ENCODE data around the gene ZSWIM6.

The ZSWIM6 gene

DNA sequence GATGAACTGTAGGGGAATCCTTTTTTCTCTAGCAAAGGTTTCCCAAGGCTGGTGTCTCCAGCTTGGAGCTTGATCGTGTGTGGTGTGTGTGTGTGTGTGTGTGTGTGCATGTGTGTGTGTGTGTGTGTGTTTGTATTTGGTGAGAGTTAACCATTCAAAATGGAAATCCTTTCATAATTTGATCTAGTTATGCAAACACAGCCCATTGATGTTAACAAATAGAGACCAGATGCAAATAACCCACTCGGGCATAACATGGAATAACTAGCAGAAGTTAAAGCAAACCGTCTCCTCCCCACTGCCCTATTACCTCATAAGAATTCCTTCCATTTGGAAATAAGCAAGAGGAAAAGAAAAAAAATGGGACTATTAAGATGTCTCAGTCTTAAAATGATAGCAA lies 24.9 kb upstream of the ZSWIM6 start:
- DNase-seq (ENCODE audit: low read depth) = no peak

DNA sequence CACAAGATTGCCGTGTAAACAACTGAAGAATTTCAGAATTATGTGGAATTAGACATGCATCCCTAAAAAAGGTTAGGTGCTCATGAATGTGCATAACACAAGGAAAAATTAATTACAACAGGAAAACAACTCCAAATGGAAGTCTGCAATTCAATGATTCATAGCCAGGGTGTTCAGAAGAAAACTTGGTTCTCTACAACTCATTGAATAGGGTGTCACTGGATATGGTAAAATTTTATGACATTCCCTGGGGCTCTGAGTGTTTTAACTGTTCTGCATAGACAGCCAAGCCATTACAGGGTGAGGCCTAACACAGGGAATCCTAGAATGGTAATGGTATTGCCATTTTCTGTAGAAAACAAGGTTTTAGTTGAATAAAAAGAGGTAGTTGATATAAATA lies 24.4 kb upstream of the ZSWIM6 start:
- no peak for DNase-seq (ENCODE audit: low read depth)

DNA sequence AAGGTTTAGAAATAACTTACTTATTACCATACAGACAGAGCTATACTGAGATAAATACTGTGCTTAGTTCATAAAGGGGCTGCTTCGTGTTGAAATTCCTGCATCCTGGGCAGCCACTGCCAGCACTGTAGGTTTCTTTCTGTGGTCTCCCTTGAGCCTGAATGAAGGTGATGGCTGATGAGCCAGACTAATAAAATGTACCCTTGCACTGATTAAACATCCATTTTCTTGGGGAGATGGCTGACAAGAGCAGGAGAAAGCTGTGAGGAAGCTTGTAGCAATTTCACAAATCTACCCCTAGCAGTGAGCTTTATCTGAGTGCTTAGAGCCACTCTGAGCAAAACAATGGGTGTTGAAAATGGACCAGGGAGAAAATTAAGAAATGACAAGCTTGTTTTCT lies 23.3 kb upstream of the ZSWIM6 start:
- no peak for DNase-seq (ENCODE audit: low read depth)

DNA sequence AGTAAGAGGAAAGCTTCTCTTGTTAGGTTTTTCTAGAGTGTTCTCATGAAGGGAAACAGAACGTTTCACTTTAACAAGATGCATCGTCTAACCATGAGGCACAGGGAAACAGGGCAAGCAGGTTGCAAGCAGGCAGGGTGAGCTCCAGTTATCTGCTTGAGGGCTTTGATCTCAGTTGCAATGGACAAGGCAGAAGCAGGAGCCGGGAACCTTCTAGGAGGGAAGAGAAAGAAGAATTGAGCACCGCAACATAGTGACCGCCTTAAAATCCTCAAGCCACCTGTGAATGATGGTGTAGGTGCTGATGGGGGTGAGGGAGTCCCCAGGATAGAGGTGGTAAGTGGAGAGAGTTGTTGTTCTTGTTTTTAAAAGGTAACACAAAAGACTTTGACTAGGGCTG lies 22.9 kb upstream of the ZSWIM6 start:
- no peak for DNase-seq (ENCODE audit: low read depth)

DNA sequence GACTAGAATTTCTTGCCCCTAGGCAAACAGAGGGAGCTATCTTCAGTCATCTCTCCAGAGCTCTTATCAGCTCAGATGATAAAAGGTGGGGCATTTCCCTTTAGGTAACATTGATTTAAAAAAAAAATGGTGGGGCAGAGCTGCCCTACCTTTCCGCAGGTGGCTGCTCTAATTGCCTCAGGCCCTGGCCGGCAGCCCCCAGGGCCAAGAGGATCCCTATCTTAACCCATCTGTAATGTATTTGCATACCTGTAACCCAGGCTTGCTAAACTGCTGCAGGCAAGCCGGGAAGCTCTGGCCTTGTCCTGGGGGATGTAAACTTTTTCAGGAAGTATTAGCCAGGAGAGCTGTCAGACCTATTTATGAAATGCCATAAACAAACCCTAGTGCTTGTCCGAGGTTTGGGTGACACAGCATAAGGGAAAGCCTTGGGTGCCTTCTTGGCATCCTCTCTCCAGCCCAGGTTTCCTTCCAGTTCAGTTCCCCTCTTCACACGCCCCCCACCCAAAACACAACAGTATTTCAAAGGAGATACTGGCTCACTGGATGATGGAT lies 20.9 kb upstream of the ZSWIM6 start:
- DNase-seq (ENCODE audit: low read depth) = no peak

DNA sequence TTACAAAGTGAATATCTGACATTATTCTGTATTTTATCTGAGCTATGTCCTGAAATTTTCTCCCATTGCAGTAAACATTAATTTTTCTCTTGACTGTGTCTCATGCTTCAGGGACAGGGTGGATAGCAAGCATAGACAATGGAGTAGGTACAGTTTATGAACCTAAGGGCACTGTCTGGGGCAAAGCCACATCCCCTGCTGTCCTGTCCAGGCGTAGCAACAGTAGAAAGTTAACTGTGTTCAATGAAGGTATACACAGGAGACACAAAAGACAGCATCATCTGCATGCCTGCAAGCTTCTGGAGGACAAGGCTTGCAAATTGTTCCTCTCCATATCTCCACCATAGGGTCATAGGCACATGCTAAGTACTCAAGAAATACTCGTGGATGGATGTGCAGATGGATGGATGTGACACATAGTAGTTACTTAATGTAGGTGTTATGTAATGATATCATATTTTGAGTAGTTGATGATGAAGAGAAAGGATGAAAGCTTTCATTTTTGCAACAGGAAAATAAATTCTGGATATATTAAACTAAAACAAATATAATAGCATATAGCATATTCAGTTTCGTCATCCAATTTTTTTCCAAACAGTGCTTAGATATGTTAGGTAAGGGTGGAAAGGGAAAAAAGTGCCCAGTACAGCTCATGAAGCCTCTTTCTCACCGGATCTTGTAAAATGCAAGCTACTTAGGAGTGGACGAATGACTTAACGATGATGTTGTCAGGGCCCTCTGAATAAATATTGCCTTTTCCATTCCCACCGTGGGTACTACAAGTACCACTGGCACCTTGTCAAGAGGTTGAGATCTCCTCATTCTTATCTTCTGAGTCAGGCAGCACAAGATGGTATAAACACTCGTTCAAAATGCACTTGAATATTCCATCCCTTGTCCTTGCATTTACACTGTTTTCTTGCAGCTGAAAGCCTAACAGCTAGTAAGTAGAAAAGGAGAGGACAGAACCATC lies 19.9 kb upstream of the ZSWIM6 start:
- DNase-seq (ENCODE audit: low read depth) = peak; percentile 91

DNA sequence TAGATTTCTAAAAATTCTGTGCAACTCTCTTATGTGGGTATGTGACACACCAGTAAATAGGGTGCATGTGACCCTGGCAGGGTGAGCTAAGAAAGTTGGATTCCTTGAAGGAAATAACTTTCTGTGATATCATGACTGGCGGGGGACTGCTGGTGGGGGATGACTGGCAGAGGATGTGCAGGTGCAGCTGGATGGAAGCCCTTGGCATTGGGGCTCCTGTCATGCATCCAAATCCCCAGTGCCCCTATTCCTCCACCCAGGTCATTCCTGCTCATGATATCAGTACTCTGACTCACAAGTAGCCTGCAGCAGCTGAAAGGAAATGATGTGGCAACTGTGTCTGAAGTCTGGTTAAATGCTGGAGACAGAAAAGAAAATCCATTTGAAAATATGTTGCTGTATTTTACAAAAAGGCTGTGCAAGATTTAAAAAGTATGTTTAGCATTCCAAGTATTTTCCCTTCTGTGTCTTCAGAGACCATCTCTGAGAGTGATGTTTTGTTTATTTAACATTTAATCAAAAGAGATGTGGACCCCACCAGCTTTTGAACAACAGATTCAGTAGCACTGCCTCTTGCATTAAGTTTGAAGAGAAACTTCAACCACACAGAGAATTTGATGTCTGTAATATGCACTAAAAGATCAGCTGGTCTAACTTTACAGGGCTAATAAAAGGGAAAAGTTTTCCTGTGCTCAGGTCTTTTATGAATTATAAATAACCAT lies 17.9 kb upstream of the ZSWIM6 start:
- peak; percentile 96 for DNase-seq (ENCODE audit: low read depth)

DNA sequence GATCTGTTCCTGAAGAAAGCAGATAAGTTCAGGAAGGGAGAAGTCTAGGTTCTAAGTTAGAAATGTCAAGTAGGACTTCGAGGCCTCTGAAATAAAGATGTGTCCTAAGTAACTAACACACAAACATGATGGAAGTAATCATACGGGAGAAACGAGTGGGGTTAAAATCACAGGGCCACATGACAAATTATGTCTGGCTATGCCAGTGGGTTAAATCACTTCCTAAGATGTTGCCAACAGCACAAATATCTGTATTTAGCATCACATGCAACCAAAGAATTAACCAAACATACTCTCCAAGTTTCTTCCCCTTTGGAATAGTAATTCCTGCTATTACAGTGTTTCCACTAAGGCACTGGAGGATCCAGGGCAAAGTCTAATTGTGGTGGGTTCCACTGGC lies 13.7 kb upstream of the ZSWIM6 start:
- no peak for DNase-seq (ENCODE audit: low read depth)

DNA sequence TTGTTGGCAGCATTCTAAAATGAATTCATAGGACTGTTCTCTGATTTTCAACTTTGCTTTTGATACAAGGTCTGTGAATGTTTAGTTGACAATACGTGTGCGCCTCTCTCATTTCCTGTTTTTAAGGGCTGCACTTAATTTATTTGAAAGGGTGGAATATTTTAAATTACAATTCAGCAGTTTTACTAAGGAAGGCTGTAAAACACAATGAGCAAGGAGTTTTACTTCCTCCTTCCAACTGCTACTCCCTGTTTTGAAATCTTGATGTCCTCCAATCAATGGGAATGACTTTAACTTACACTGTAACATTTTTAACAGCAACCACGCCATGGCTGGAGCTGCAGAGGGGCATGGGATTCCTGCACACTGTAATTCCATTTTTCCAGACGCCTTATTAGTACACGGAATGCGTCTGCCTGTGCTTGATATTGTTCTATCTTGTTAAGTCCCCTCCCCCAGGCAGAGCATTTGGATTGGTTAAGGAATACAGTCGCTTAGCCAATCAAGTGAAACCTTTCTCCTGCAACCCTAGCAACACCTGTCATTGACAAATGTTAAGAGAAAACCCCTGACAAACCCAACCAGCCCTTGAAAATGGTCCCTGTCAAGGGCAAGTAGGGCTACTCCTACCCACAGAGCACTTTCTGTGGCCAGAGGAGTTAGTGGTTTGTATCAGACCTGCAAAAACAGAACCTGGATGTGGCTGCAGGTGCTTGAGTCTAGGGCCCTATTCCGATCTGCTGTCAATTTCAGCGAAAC lies 12.5 kb upstream of the ZSWIM6 start:
- no peak for DNase-seq (ENCODE audit: low read depth)

DNA sequence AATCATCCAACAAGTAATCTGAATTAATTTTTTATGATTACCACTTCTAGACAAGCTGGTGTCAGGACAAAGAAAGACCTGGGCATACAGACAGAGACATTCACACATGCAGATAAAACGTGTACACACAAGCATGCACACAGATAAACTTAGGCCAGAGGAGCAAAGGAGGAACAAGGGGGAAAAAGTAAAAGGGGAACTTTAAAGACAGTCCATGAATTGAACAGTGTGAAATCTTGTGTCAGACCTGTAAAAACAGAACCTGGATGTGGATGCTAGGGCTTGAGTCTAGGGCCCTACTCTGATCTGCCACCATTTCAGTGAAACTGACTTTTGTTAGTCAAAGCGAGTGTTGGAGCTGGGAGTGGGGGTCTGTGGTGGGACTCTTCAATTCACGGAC lies 11.2 kb upstream of the ZSWIM6 start:
- no peak for DNase-seq (ENCODE audit: low read depth)

DNA sequence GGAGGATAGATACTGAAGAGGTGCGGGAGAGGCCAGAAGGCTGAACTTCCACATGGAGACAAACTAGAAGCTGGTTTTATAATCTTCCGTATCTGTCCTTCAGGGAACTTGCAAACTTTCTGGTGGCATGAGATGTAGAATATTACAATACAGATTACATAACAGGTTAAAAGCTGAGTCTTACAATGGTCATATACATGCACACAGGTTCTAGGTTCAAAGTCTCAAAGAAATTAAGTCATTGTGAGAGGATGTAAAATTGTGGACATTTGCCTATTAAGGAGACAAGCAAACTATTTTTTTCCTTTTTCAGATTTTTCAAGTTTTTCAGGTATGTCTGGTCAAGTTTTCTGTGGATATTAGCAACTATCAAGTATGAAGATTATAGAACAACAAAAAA lies 10.4 kb upstream of the ZSWIM6 start:
- DNase-seq (ENCODE audit: low read depth) = no peak

DNA sequence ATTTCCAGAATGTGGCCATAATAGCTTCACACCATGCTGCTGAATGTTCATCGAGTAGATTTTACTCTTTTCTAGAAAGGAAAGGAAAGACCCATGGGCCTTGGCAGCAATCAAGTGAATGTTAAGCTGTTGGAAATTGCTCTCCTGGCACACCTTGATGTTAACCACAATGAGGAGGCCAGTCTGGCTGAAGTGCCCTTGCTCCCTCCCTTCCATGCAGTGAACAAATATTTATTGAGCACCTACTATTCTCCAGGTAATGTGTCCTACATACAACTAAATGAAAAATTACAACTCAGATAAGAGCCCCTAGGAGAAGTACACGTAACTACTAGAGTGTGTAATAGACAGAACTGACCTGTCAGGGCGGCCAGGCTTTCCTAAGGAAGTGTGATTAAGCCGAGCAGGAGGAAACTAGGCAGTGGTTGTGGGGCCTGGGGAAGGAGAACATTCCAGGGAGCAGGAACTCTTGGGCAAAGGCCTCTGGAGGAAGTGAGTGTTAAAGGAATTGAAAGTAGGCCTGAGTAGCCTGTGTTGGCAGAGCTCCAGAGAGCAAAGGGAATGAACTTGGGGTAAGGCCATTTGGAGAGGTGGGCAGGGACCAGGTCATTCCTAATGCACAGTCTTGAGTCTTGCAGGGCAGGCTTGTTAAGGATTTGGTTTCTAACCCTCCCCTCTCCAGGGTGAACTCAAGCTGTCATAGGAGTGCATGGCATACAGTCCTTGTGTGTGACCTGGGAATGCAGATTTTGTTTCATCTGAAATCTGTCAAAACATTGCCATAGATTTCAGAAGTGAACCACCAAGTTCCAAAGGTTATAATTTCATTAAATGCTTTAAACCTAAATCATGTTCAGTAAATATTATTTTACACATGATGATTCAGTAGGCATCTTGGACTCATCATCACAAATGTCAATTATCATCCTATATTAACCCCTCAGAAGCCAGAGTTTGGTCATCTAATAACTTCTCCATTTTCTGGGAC lies 9.0 kb upstream of the ZSWIM6 start:
- no peak for DNase-seq (ENCODE audit: low read depth)

DNA sequence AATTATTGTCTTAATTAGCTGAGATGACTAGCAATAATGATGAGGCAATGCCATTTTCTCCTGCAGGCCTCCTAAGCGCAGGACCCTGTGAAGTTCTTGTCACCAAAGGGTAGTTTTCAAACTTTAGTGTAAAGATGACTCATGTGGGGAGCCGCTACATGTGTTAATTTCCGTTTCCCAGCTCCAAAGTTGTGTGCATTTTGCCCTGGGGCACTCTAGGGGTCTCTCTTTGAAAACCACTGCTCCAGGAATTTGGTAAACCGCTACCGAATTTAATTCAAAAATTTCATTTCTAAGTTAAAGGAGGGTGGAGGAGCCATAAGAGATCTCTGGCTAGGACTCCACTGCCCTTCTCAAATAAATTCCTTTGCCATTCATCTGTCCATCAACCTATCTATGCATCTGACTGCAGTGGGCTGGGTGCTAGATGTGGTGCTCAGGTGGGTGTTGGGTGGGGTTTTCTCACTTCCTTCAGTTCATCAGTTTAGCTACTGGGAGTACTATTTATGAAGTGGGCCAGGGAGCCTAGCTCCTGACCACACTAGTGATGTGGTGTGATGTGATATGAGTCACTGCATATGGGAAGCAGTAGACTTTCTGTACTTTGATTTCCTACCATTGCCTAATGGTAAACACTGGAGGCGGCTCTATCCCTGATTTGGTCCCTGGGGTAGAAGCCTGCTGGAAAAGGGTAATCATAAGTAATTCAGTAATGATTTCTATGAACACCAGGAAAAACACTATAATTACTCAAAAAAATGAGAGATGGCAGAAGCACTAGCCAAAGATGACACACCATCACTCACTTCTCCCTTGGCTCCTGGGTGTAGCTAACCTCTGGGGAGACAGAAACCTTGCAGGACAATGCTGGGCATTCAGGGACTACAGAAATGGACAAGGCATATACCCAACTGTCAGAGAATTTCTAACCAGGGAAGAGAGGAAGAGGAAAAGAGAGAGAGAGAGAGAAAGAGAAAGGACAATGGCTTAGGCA lies 4.0 kb upstream of the ZSWIM6 start:
- peak; percentile 82 for DNase-seq (ENCODE audit: low read depth)

DNA sequence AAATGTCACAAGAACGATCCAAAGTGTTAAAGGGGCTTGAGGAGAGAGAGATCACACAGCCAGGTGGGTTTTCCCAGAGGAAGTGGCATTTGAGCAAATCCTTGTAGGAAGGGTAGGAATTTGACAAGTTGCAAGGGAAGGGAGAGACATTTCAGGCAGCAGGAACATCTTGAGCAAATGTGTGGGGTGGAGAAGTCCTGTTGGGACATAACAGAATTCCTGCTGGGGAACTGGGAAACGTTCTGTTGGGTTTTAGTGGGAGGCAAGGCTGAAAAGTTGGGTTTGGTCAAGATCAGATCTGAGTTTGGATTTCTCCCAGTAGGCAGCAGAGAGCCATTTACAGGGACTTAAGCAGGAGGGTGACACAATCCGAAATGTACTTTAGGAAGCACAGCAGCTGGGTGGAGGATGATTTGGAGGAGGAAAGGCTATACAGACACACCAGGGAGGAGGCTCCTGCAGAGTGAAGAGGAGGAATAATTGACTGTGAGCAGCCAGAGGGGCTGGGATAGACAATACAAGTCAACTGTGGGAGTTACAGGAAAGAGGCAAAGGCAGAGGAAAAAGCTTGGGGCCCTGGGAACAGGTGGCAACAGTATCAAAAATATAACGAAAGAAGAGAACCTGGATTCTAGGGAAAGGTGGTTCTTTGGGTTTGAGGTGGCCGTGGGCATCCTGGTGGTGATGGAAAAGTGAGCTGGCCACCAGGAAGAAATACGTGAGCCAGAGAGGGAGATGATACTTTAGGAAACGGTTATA lies 3.1 kb upstream of the ZSWIM6 start:
- no peak for DNase-seq (ENCODE audit: low read depth)

DNA sequence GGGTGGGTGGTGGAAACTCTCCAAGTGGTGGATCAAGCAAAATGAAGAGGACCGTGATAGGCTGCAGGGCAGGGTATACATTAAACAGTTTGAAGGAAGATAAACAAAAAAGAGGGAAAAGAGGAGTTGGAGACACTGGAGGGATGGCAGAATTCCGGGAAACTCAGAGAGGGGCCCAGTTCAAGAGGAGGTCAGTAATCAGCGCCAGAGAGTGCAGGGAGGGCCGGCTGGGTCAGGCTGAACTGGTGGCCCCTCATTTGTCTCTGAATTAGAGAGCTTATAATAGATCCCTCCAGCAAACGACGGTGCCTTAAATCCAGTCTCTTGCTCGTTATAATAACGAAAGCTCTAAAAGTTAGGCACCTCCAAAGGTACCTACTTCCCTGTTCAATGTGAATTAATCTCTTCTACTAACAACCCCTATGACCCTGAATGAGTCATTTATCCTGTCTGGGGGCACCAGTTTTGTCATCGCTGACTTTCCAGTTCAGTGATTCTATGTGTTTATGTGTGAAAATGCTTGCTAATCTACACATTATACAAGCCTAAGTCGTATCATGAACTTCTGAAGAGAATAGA lies 2.4 kb upstream of the ZSWIM6 start:
- DNase-seq (ENCODE audit: low read depth) = no peak

DNA sequence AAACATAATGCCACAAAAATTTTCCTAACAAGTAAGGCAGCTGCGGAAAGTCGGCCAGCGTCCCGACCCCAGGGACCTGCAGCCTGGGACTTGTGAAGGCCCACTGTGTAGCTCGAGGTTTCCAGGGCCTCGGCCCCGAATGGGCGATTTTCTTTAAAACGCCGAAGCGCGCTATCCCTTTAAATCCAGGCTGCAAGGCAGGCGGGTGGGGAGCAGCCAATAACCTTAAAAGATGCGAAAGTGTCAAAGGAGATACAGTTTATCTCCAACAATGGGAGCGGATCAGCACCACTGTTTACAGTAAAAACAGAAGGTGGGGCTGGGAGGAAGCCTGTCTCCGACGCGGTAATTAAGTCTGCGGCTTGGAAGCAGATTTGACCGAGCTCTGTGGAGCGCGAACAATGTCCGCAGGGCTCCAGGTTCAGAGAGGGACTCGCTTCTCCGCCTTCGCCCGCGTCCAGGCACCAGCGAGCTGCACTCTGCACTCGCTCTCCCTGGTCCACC lies 1.7 kb upstream of the ZSWIM6 start:
- DNase-seq (ENCODE audit: low read depth) = no peak

DNA sequence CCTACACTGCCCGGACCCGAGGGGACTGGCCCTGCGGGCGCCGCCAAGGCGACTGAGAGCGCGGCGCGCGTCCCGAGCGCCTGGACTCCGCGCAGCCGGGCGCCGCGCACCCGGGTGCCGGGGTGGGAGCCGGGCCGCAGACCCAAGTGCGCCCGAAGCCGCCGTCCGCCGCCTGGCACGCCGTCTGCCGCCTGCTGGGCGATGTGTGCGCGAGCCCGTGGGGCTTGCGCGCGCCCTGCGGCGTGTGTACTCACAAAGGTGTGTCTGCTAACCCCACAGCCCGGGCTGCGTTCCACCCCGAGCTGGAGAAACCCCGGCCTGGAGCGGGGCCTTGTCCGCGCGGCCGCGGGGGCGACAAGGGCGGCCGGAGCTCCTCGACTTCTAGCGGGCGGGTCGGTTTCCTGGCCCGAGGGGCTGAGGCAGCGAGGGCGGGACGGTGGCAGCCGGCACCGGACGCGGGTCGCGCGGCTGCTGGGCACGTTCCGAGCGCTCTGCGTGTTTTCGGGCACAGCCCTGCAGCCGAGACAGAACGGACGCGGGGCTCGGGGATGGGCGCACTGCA lies 1.1 kb upstream of the ZSWIM6 start:
- DNase-seq (ENCODE audit: low read depth) = no peak

DNA sequence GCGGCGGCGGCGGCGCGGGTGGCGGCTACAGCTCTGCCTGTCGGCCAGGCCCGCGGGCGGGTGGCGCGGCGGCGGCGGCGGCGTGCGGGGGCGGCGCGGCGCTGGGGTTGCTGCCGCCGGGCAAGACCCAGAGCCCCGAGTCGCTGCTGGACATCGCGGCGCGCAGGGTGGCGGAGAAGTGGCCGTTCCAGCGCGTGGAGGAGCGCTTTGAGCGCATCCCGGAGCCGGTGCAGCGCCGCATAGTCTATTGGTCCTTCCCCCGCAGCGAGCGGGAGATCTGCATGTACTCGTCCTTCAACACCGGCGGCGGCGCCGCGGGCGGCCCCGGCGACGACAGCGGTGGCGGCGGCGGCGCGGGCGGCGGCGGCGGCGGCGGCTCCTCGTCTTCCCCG lies 296 bp downstream of the ZSWIM6 start:
- DNase-seq (ENCODE audit: low read depth) = no peak

Data from HS-5 (cell line).